ENCODE measurements around the gene TPX2.
"Not testable (repeated sequence)": the region's sequence is repeated elsewhere in the genome, so short reads cannot be mapped to it uniquely, and the experiment has no call there.

The TPX2 gene

GRCh38 chr20:31828016-31828415, 88.9 kb downstream of the TPX2 start:
- H3K9me3 ChIP-seq (ENCODE audit: control insufficient read depth, low read length); H3K27me3 ChIP-seq (ENCODE audit: control insufficient read depth, insufficient read depth, low read length); H3K4me1 ChIP-seq (ENCODE audit: control insufficient read depth, insufficient read depth, low read length); H3K36me3 ChIP-seq (ENCODE audit: control insufficient read depth, insufficient read depth, low read length); H3K9ac ChIP-seq (ENCODE audit: low read length); H3K4me3 ChIP-seq (ENCODE audit: low read length): not testable (repeated sequence)

DNA sequence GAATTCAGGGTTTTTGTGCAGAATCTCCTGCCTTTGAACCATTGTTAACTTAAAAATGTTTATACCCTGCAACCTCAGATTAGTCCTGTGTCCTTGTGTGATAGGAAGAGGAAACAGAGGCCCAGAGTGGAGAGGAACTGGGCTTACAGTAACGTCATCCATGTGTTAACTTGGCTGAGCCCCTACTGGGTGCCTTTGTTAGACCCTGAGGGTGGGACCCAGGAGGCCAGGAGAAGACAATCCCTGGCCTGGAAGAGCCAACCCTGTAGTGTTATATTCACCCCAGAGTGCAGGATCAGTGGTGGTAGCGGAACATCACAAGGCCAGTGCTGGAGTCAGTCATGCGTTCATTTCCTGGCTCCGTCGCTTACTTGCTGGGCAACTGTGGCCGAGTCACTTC, 90.6 kb downstream of the TPX2 start:
- Histone ChIP-seq H3K9me3 (ENCODE audit: control insufficient read depth, low read length) (no peaks in the 10 kb centered on the region), H3K27me3 (ENCODE audit: control insufficient read depth, insufficient read depth, low read length) (no peaks in the 10 kb centered on the region), H3K9ac (ENCODE audit: low read length) (no peak overlapping the region), H3K4me1 (ENCODE audit: control insufficient read depth, insufficient read depth, low read length) (no peaks in the 10 kb centered on the region), H3K4me3 (ENCODE audit: low read length) (no peak overlapping the region), H3K36me3 (ENCODE audit: control insufficient read depth, insufficient read depth, low read length) (no peaks in the 10 kb centered on the region)

DNA sequence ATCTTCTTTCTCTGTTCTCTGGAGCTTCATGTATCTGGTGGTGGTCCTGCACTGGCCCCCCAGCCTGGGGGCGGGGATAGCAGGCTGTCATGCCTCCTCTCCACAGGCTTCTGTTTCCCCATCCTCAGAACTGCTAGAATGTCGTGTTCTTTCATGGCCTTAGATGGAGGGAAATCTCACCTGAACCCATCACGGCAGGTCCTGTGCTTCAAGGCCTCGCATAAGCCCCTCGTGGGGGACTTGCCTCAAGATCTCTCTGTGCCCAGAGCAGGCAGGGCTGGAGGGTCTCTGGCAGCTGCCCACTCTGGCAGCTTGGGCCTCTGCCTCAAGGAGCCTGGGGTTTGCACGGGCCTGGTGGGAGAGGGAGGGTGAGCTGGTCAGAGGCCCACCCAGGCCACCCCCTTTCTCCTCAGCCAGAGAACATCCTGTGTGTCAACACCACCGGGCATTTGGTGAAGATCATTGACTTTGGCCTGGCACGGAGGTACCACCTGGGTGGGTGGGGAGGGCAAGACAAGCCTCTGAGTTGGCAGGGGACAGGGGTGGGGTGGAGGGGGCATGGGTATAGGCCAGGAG, 91.4 kb downstream of the TPX2 start:
- Histone ChIP-seq H3K4me3 (ENCODE audit: low read length) (no peak overlapping the region), H3K36me3 (ENCODE audit: control insufficient read depth, insufficient read depth, low read length) (no peaks in the 10 kb centered on the region), H3K9me3 (ENCODE audit: control insufficient read depth, low read length) (no peaks in the 10 kb centered on the region), H3K4me1 (ENCODE audit: control insufficient read depth, insufficient read depth, low read length) (peaks cover 3% of the 10 kb centered on the region), H3K27me3 (ENCODE audit: control insufficient read depth, insufficient read depth, low read length) (no peaks in the 10 kb centered on the region), H3K9ac (ENCODE audit: low read length) (no peak overlapping the region)

DNA sequence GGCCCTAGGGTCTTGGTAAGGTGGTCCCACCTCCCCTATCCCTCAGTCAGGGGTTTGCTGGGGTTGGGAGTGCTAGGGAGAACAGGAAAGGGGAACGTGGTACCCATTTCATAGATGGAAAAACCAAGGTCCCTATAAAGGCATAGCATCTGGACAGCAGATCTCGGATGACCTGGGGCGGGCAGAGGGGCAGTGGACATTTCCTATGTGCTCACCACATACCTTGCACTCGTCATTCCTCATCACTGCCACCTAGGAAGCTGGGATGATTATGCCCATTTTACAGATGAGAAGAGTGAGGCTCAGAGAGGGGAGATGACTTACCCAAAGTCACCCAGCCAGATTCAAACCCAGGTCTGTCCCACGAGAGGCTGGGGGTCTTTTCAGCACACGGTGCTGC, 92.1 kb downstream of the TPX2 start:
- Histone ChIP-seq H3K27me3 (ENCODE audit: control insufficient read depth, insufficient read depth, low read length) (no peaks in the 10 kb centered on the region), H3K9me3 (ENCODE audit: control insufficient read depth, low read length) (no peaks in the 10 kb centered on the region), H3K4me1 (ENCODE audit: control insufficient read depth, insufficient read depth, low read length) (peaks cover 10% of the 10 kb centered on the region), H3K9ac (ENCODE audit: low read length) (no peak overlapping the region), H3K4me3 (ENCODE audit: low read length) (no peak overlapping the region), H3K36me3 (ENCODE audit: control insufficient read depth, insufficient read depth, low read length) (no peaks in the 10 kb centered on the region)

- Histone ChIP-seq H3K4me3 (ENCODE audit: low read length) (no peak overlapping the region), H3K9ac (ENCODE audit: low read length) (no peak overlapping the region), H3K4me1 (ENCODE audit: control insufficient read depth, insufficient read depth, low read length) (peaks cover 16% of the 10 kb centered on the region)
Measured at GRCh38 chr20:31831771-31832306, 92.7 kb downstream of the TPX2 start.

GRCh38 chr20:31833130-31833930, 94.2 kb downstream of the TPX2 start:
- Histone ChIP-seq H3K4me1 (ENCODE audit: control insufficient read depth, insufficient read depth, low read length) (peaks cover 16% of the 10 kb centered on the region), H3K27me3 (ENCODE audit: control insufficient read depth, insufficient read depth, low read length) (no peaks in the 10 kb centered on the region), H3K36me3 (ENCODE audit: control insufficient read depth, insufficient read depth, low read length) (no peaks in the 10 kb centered on the region), H3K9me3 (ENCODE audit: control insufficient read depth, low read length) (no peaks in the 10 kb centered on the region), H3K9ac (ENCODE audit: low read length) (no peak overlapping the region), H3K4me3 (ENCODE audit: low read length) (no peak overlapping the region)

More at GRCh38 chr20:31831771-31832306, 92.7 kb downstream of the TPX2 start:
- no peaks in the 10 kb centered on the region for H3K9me3 ChIP-seq (ENCODE audit: control insufficient read depth, low read length)
- H3K36me3 ChIP-seq (ENCODE audit: control insufficient read depth, insufficient read depth, low read length) = no peaks in the 10 kb centered on the region
- H3K27me3 ChIP-seq (ENCODE audit: control insufficient read depth, insufficient read depth, low read length) = no peaks in the 10 kb centered on the region

GRCh38 chr20:31833931-31834521, 94.9 kb downstream of the TPX2 start:
- no peaks in the 10 kb centered on the region for H3K36me3 ChIP-seq (ENCODE audit: control insufficient read depth, insufficient read depth, low read length)
- H3K9ac ChIP-seq (ENCODE audit: low read length) = no peak overlapping the region
- H3K27me3 ChIP-seq (ENCODE audit: control insufficient read depth, insufficient read depth, low read length) = no peaks in the 10 kb centered on the region
- H3K4me3 ChIP-seq (ENCODE audit: low read length) = no peak overlapping the region
- H3K9me3 ChIP-seq (ENCODE audit: control insufficient read depth, low read length) = no peaks in the 10 kb centered on the region
- H3K4me1 ChIP-seq (ENCODE audit: control insufficient read depth, insufficient read depth, low read length) = peaks cover 16% of the 10 kb centered on the region

GRCh38 chr20:31835554-31835953, 96.5 kb downstream of the TPX2 start:
- no peaks in the 10 kb centered on the region for H3K27me3 ChIP-seq (ENCODE audit: control insufficient read depth, insufficient read depth, low read length)
- no peak overlapping the region for H3K9ac ChIP-seq (ENCODE audit: low read length)
- no peak overlapping the region for H3K4me3 ChIP-seq (ENCODE audit: low read length)
- no peaks in the 10 kb centered on the region for H3K9me3 ChIP-seq (ENCODE audit: control insufficient read depth, low read length)
- no peaks in the 10 kb centered on the region for H3K36me3 ChIP-seq (ENCODE audit: control insufficient read depth, insufficient read depth, low read length)
- peaks cover 16% of the 10 kb centered on the region for H3K4me1 ChIP-seq (ENCODE audit: control insufficient read depth, insufficient read depth, low read length)

- Histone ChIP-seq H3K36me3 (ENCODE audit: control insufficient read depth, insufficient read depth, low read length) (no peaks in the 10 kb centered on the region), H3K4me1 (ENCODE audit: control insufficient read depth, insufficient read depth, low read length) (peaks cover 16% of the 10 kb centered on the region), H3K9me3 (ENCODE audit: control insufficient read depth, low read length) (no peaks in the 10 kb centered on the region), H3K4me3 (ENCODE audit: low read length) (no peak overlapping the region), H3K9ac (ENCODE audit: low read length) (no peak overlapping the region), H3K27me3 (ENCODE audit: control insufficient read depth, insufficient read depth, low read length) (no peaks in the 10 kb centered on the region)
Measured at GRCh38 chr20:31835977-31836852, 97.1 kb downstream of the TPX2 start.

GRCh38 chr20:31836853-31837608, 97.9 kb downstream of the TPX2 start:
- Histone ChIP-seq H3K27me3 (ENCODE audit: control insufficient read depth, insufficient read depth, low read length) (no peaks in the 10 kb centered on the region), H3K4me3 (ENCODE audit: low read length) (no peak overlapping the region), H3K4me1 (ENCODE audit: control insufficient read depth, insufficient read depth, low read length) (peaks cover 16% of the 10 kb centered on the region), H3K9ac (ENCODE audit: low read length) (no peak overlapping the region), H3K9me3 (ENCODE audit: control insufficient read depth, low read length) (no peaks in the 10 kb centered on the region), H3K36me3 (ENCODE audit: control insufficient read depth, insufficient read depth, low read length) (no peaks in the 10 kb centered on the region)

- H3K27me3 ChIP-seq (ENCODE audit: control insufficient read depth, insufficient read depth, low read length) = no peaks in the 10 kb centered on the region
- H3K9ac ChIP-seq (ENCODE audit: low read length) = no peak overlapping the region
- H3K4me1 ChIP-seq (ENCODE audit: control insufficient read depth, insufficient read depth, low read length) = peaks cover 16% of the 10 kb centered on the region
- H3K9me3 ChIP-seq (ENCODE audit: control insufficient read depth, low read length) = no peaks in the 10 kb centered on the region
- no peaks in the 10 kb centered on the region for H3K36me3 ChIP-seq (ENCODE audit: control insufficient read depth, insufficient read depth, low read length)
- H3K4me3 ChIP-seq (ENCODE audit: low read length) = no peak overlapping the region
Measured at GRCh38 chr20:31837896-31838397, 98.9 kb downstream of the TPX2 start.

Data from mucosa of stomach (tissue), 1 donor.